Measurements from ENCODE around the gene MAPK10.
"Not testable (repeated sequence)": the region's sequence is repeated elsewhere in the genome, so short reads cannot be mapped to it uniquely, and the experiment has no call there.

MAPK10 gene

GRCh38 chr4:86338521-86338920 lies 21.3 kb downstream of the MAPK10 start:
- FAIRE-seq = no peak

- FAIRE-seq = no peak
Measured at GRCh38 chr4:86334020-86334750, 25.7 kb downstream of the MAPK10 start.

- no peak for FAIRE-seq
Measured at GRCh38 chr4:86333236-86333635, 26.6 kb downstream of the MAPK10 start.

GRCh38 chr4:86330961-86331742 lies 28.7 kb downstream of the MAPK10 start:
- FAIRE-seq = no peak

- FAIRE-seq = not testable (repeated sequence)
Measured at GRCh38 chr4:86330411-86330810, 29.4 kb downstream of the MAPK10 start.

- no peak for FAIRE-seq
Measured at GRCh38 chr4:86329431-86329830, 30.4 kb downstream of the MAPK10 start.

GRCh38 chr4:86326400-86326799 lies 33.5 kb downstream of the MAPK10 start:
- no peak for FAIRE-seq

GRCh38 chr4:86319390-86319789 lies 40.5 kb downstream of the MAPK10 start:
- no peak for FAIRE-seq

GRCh38 chr4:86315579-86315978 lies 44.3 kb downstream of the MAPK10 start:
- FAIRE-seq = no peak

- FAIRE-seq = no peak
Measured at GRCh38 chr4:86313656-86314055, 46.2 kb downstream of the MAPK10 start.

- no peak for FAIRE-seq
Measured at GRCh38 chr4:86307432-86307831, 52.4 kb downstream of the MAPK10 start.

- FAIRE-seq = no peak
Measured at GRCh38 chr4:86306816-86307215, 53.0 kb downstream of the MAPK10 start.

- no peak for FAIRE-seq
Measured at GRCh38 chr4:86302830-86303229, 57.0 kb downstream of the MAPK10 start.

GRCh38 chr4:86302251-86302650 lies 57.6 kb downstream of the MAPK10 start:
- FAIRE-seq = no peak

GRCh38 chr4:86300516-86300915 lies 59.3 kb downstream of the MAPK10 start:
- no peak for FAIRE-seq

GRCh38 chr4:86296865-86297264 lies 63.0 kb downstream of the MAPK10 start:
- no peak for FAIRE-seq

- FAIRE-seq = no peak
Measured at GRCh38 chr4:86294883-86295282, 65.0 kb downstream of the MAPK10 start.

- FAIRE-seq = no peak
Measured at GRCh38 chr4:86291180-86291579, 68.7 kb downstream of the MAPK10 start.

GRCh38 chr4:86286726-86287125 lies 73.1 kb downstream of the MAPK10 start:
- FAIRE-seq = no peak

- no peak for FAIRE-seq
Measured at GRCh38 chr4:86283371-86283770, 76.5 kb downstream of the MAPK10 start.

- no peak for FAIRE-seq
Measured at GRCh38 chr4:86280246-86280645, 79.6 kb downstream of the MAPK10 start.

- no peak for FAIRE-seq
Measured at GRCh38 chr4:86279293-86279960, 80.4 kb downstream of the MAPK10 start.

- no peak for FAIRE-seq
Measured at GRCh38 chr4:86278126-86278525, 81.7 kb downstream of the MAPK10 start.

GRCh38 chr4:86274642-86275041 lies 85.2 kb downstream of the MAPK10 start:
- FAIRE-seq = no peak

All from G401.6 (cell line).